ENCODE data around the gene CEP295NL. TPM values are rescaled to one million over a fixed set of nuclear protein-coding genes. Genes with fewer than 3 reads are reported as not detected.
A peak's percentile ranks its signal among the peaks of the same experiment; 100 is the strongest.

CEP295NL gene
- total and polyA plus RNA-seq, 2 of the 13 experiments (the other 11 are each of a cell fraction or from before 2014, with no cell fraction given), result not detected

GRCh38 chr17:78865682-78866390 lies 37.2 kb downstream of the CEP295NL start (continued):
- TF ChIP-seq SIX1 (CRISPR knock-in tag; IDR thresholded peaks at IDR 0.05; ENCODE audit: borderline replicate concordance) (no peak), HNF1A (IDR thresholded peaks at IDR 0.05; ENCODE audit: low read depth) (no peak), HNF1A (CRISPR knock-in tag; IDR thresholded peaks at IDR 0.05; ENCODE audit: borderline replicate concordance) (no peak), CHD2 (IDR thresholded peaks at IDR 0.05; ENCODE audit: low read depth, low read length) (no peak), POGZ (CRISPR knock-in tag; IDR thresholded peaks at IDR 0.05) (no peak), ZNF781 (CRISPR knock-in tag; IDR thresholded peaks at IDR 0.05; ENCODE audit: borderline replicate concordance, not compliant biosample characterization) (no peak), ZNF891 (CRISPR knock-in tag; IDR thresholded peaks at IDR 0.05) (0 out of 2 replicates have a peak, but pooled peaks have one; percentile 23), EEA1 (CRISPR knock-in tag; IDR thresholded peaks at IDR 0.05; ENCODE audit: borderline replicate concordance) (no peak), GABPA (IDR thresholded peaks at IDR 0.05; ENCODE audit: low read depth, low read length) (no peak), GABPA (CRISPR knock-in tag; IDR thresholded peaks at IDR 0.05; ENCODE audit: low read depth) (no peak), E2F1 (CRISPR knock-in tag; IDR thresholded peaks at IDR 0.05) (no peak), ZNF746 (CRISPR knock-in tag; IDR thresholded peaks at IDR 0.05) (no peak), ELF3 (CRISPR knock-in tag; IDR thresholded peaks at IDR 0.05) (peak; percentile 57; the same call in 1 of the 2 replicates), DR1 (CRISPR knock-in tag; IDR thresholded peaks at IDR 0.05) (no peak), PITX1 (CRISPR knock-in tag; IDR thresholded peaks at IDR 0.05) (peak; percentile 50; the same call in 1 of the 2 replicates), ARID4A (CRISPR knock-in tag; IDR thresholded peaks at IDR 0.05; ENCODE audit: borderline replicate concordance) (peak; percentile 65; the same call in 1 of the 2 replicates), SOX13 (IDR thresholded peaks at IDR 0.05) (no peak), SOX13 (CRISPR knock-in tag; conservative IDR thresholded peaks at IDR 0.05 in 1 of 2, IDR thresholded peaks at IDR 0.05 in 1 of 2) (peak in 1 of 2 experiments; percentile 46; a peak in 1 of 4 replicates), ZNF121 (CRISPR knock-in tag; IDR thresholded peaks at IDR 0.05) (peak; percentile 99), KMT2B (CRISPR knock-in tag; IDR thresholded peaks at IDR 0.05) (no peak), TCF12 (IDR thresholded peaks at IDR 0.05) (no peak), TCF12 (CRISPR knock-in tag; IDR thresholded peaks at IDR 0.05) (no peak)

All from HepG2 (cell line).